ENCODE results near the gene PCSK9.
"Not testable (repeated sequence)": the region's sequence is repeated elsewhere in the genome, so short reads cannot be mapped to it uniquely, and the experiment has no call there.

PCSK9 gene

DNA sequence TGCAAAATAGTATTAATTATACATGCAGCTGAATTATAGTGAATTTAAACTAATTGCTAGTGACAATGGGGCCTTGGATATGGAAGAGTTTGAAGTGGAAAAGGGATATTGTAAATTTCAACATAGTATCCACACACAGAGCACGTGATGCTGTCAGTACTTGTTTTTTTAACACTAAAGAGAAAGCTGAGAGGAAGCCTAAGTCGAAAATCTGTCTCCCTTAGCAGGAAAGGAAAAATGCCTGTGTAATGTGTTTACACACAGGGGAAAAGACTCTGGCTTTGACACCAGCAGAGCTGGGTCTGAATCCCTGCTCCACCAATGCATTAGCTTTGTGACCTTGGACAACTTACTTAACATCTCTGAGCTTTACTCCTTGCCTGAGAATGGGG lies 42.6 kb downstream of the PCSK9 start:
- no peak for DNase-seq

- DNase-seq, result no peak
Measured at GRCh38 chr1:55084257-55084656, 44.9 kb downstream of the PCSK9 start.

- no peak for DNase-seq
Measured at GRCh38 chr1:55087439-55087838, 48.1 kb downstream of the PCSK9 start.

DNA sequence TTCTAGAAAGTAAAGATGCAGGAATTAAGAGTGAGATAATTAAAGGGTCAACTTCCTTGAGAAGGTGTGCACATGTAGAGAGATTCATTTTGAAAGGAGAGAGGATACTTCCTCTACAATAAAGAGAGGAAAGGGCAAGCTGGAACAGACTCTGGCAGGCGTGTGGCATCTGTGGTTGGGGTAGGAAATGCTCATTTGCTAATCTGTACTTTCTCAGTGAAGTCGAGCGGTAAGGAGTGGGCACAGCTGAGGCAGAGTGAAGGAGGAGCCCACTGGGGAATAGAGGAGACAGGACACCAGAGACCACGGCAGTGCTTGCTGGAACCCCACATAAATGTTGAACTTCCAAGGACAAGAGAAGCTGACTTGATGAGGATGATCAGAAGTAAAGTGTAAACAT lies 49.1 kb downstream of the PCSK9 start:
- DNase-seq, result no peak

- DNase-seq, result no peak
Measured at GRCh38 chr1:55089683-55090082, 50.3 kb downstream of the PCSK9 start.

DNA sequence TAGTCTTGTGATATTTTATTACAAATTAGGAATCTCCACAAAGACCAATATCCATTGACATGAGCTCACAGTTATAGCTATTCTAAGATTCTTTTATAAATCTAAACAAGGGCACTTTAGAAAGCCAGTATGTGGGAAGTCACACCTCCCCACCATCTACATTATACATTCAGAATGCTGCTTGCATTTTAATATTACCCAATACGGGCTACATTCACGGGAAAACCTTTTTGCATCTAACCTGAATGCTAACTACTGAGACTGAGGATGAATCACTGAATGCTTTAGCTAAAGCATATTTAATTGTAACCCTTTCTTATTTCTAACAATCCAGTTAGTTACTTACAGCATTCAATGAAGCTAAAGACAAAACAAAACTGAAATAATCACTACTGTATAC lies 53.1 kb downstream of the PCSK9 start:
- DNase-seq, result no peak

GRCh38 chr1:55095095-55095494 lies 55.7 kb downstream of the PCSK9 start:
- DNase-seq, result no peak

- no peak for DNase-seq
Measured at GRCh38 chr1:55103891-55104290, 64.5 kb downstream of the PCSK9 start.

DNA sequence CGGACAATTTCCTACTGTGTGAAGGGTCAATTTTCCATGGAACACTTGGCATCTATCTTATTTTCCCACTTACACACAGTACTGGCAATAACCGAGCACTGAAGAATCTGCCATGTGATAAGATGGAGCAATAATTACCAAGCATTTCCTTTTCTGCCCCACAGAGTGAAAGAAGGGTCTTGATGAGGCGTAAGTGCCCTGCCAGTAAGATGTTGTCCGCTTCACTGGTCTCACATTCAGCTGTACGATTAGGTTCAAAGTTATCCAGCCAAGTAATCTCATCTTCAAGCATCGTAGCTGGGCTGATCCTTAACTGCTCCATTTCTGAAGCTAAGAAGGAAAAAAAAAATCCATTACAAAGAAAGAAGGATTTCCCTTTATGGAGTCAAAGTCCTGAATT lies 67.8 kb downstream of the PCSK9 start:
- DNase-seq, result no peak

- DNase-seq, result not testable (repeated sequence)
Measured at GRCh38 chr1:55109005-55109404, 69.7 kb downstream of the PCSK9 start.

Measured in stimulated activated naive CD4-positive, alpha-beta T cell (primary cell).